A549 (cell line): ENCODE measurements around the gene CEP89.

Experiments used
- BHLHE40 ChIP-seq: IDR thresholded peaks from 2 replicates; pipeline ENCODE4 v1.6.1; 2012; ENCODE audit warnings: low read depth, low read length, inconsistent platforms
- CTCF ChIP-seq: fragments of >200 bp; sonication (Bioruptor Twin); formaldehyde crosslinking; IDR thresholded peaks from 3 replicates; pipeline ENCODE4 v1.5.1; 2016
- E2F6 ChIP-seq: IDR thresholded peaks from 2 replicates; pipeline ENCODE4 v1.6.1; 2012; ENCODE audit warnings: low read depth, borderline replicate concordance
- EP300 ChIP-seq, 2 experiments: fragments of >200 bp; sonication (Bioruptor Twin); formaldehyde crosslinking; IDR thresholded peaks; 2 replicates in 1 of 2; 3 replicates in 1 of 2; pipeline ENCODE4 v1.6.1; 2016 to 2017
- ESRRA ChIP-seq: fragments of 150-350 bp; IDR thresholded peaks from 2 replicates; pipeline ENCODE4 v1.6.1; 2014; ENCODE audit warnings: mild to moderate bottlenecking, low read length, borderline replicate concordance
- MAZ ChIP-seq: fragments of 150-350 bp; IDR thresholded peaks from 2 replicates; pipeline ENCODE4 v1.6.1; 2014; ENCODE audit warnings: antibody characterized with exemption, low read depth, low read length, borderline replicate concordance
- PBX3 ChIP-seq: IDR thresholded peaks from 2 replicates; pipeline ENCODE4 v1.6.1; 2012
- RFX5 ChIP-seq: fragments of 450-650 bp; IDR thresholded peaks from 2 replicates; pipeline ENCODE4 v1.7.1; 2014; ENCODE audit warnings: antibody characterized with exemption, mild to moderate bottlenecking, moderate library complexity
- SREBF2 ChIP-seq: fragments of 450-650 bp; IDR thresholded peaks from 2 replicates; pipeline ENCODE4 v1.6.1; 2014; ENCODE audit warnings: mild to moderate bottlenecking, moderate library complexity
- ZFP36 ChIP-seq: fragments of 450-650 bp; IDR thresholded peaks from 2 replicates; pipeline ENCODE4 v1.6.1; 2014; ENCODE audit warnings: borderline replicate concordance; ENCODE audit not compliant: partially characterized antibody

GRCh38 chr19:33000910-33001309, 29.2 kb upstream of the CEP89 start:
- TF ChIP-seq PBX3 (no peak), EP300 (IDR thresholded peaks at IDR 0.05) (no peak), BHLHE40 (no peak), ZFP36 (no peak), SREBF2 (no peak), CTCF (no peak), E2F6 (no peak), ESRRA (no peak), RFX5 (no peak), MAZ (no peak)
